ENCODE measurements around the gene PDIA4.

PDIA4 gene

GRCh38 chr7:148962440-148962822, 65.9 kb downstream of the PDIA4 start:
- TF ChIP-seq, protein P1, sequence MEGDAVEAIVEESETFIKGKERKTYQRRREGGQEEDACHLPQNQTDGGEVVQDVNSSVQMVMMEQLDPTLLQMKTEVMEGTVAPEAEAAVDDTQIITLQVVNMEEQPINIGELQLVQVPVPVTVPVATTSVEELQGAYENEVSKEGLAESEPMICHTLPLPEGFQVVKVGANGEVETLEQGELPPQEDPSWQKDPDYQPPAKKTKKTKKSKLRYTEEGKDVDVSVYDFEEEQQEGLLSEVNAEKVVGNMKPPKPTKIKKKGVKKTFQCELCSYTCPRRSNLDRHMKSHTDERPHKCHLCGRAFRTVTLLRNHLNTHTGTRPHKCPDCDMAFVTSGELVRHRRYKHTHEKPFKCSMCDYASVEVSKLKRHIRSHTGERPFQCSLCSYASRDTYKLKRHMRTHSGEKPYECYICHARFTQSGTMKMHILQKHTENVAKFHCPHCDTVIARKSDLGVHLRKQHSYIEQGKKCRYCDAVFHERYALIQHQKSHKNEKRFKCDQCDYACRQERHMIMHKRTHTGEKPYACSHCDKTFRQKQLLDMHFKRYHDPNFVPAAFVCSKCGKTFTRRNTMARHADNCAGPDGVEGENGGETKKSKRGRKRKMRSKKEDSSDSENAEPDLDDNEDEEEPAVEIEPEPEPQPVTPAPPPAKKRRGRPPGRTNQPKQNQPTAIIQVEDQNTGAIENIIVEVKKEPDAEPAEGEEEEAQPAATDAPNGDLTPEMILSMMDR (IDR thresholded peaks at IDR 0.05): no peak

DNA sequence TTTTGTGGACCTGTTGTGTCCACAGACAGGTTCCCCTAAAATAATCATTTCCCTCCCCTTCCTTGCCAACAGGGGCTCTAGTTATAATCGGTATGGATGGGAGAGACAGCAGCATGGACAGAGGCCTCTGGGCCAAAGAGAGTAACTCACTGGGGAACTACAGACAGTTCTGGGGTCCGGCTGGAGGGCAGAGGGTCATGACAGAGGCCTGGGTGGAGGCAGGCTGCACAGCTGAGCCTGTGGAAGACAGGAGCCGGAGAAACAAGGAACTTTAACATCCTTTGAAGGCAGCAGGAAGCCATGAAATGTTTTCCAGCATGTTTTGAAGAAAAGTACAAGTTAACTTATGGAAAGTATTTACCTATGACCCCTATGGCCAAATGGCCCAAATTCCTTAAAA, 68.6 kb downstream of the PDIA4 start:
- TF ChIP-seq, protein P1 (IDR thresholded peaks at IDR 0.05): no peak

GRCh38 chr7:148958061-148958460, 70.2 kb downstream of the PDIA4 start:
- TF ChIP-seq, protein P1 (IDR thresholded peaks at IDR 0.05): no peak

DNA sequence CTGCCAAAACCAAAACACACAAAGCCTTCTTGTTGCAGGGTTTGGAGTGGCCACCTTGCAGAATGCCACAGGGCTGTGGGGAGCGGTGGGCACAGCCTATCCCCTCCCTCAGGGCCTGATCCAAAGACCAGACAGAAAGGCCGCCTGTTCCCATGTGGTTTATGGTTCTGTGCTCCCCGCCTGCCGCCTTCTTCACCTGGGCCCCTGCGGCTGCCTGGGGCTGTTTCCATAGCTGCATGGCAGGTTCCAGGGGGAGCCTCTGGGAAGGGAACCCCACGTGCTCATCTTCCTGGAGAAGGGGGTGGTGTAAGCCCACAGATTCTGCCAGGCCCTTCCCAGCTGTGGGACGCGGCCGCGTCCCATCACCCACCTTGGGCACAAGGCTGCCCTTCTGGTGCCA, 73.5 kb downstream of the PDIA4 start:
- TF ChIP-seq, protein P1 (IDR thresholded peaks at IDR 0.05): no peak

GRCh38 chr7:148953676-148954075, 74.6 kb downstream of the PDIA4 start:
- TF ChIP-seq, protein P1 (IDR thresholded peaks at IDR 0.05): no peak
